K562 (cell line): ENCODE results near the gene BACE2. TPM values are rescaled to one million over a fixed set of nuclear protein-coding genes. Genes with fewer than 3 reads are reported as not detected.

Source experiments
- CEBPB ChIP-seq: fragments of 450-650 bp; IDR thresholded peaks from 2 replicates; pipeline ENCODE4 v1.6.1; 2016; ENCODE audit warnings: missing genetic modification characterization, missing compliant biosample characterization
- CSDE1 ChIP-seq, 2 experiments: fragments of 450-650 bp; IDR thresholded peaks; 2 replicates each; pipeline ENCODE4 v1.6.1; 2016; ENCODE audit warnings: mild to moderate bottlenecking in 1 of 2
- DEAF1 ChIP-seq: fragments of 450-650 bp; formaldehyde crosslinking; IDR thresholded peaks from 2 replicates; pipeline ENCODE4 v1.4.0; 2020; ENCODE audit warnings: mild to moderate bottlenecking, moderate library complexity
- ETV6 ChIP-seq, 3 experiments: fragments of 150-350 bp in 1 of 3; sonication (generic) in 1 of 3; formaldehyde crosslinking in 1 of 3; IDR thresholded peaks; 2 replicates each; pipeline versions ENCODE4 v1.6.1 to v1.8.0; 2014 to 2022; ENCODE audit warnings: borderline replicate concordance in 2 of 3, low read depth in 2 of 3, antibody characterized with exemption in 1 of 3, low read length in 1 of 3, mild to moderate bottlenecking in 1 of 3, missing genetic modification reagents in 1 of 3
- GABPB1 ChIP-seq: sonication (generic); formaldehyde crosslinking; IDR thresholded peaks from 2 replicates; pipeline ENCODE4 v1.8.0; 2022; ENCODE audit warnings: mild to moderate bottlenecking, missing genetic modification reagents
- MAFG ChIP-seq: fragments of 450-650 bp; conservative IDR thresholded peaks from 2 replicates; pipeline ENCODE4 v1.6.1; 2016; ENCODE audit warnings: missing genetic modification characterization, missing compliant biosample characterization
- NFE2L1 ChIP-seq: fragments of 450-650 bp; IDR thresholded peaks from 2 replicates; pipeline ENCODE4 v1.6.1; 2016; ENCODE audit warnings: missing genetic modification characterization, low read depth, mild to moderate bottlenecking, missing compliant biosample characterization, moderate library complexity, borderline replicate concordance
- NUFIP1 ChIP-seq: fragments of 450-650 bp; IDR thresholded peaks from 2 replicates; pipeline ENCODE4 v1.6.1; 2018; ENCODE audit not compliant: partially characterized antibody
- PREB ChIP-seq: sonication (generic); formaldehyde crosslinking; IDR thresholded peaks from 2 replicates; pipeline ENCODE4 v1.8.1; 2023; ENCODE audit warnings: mild to moderate bottlenecking, missing genetic modification reagents
- RAD21 ChIP-seq, 2 experiments: fragments of 250-450 bp in 1 of 2; fragments of 450-650 bp in 1 of 2; sonication (Bioruptor Pico) in 1 of 2; formaldehyde crosslinking in 1 of 2; IDR thresholded peaks in 1 of 2; conservative IDR thresholded peaks in 1 of 2; 2 replicates each; pipeline versions ENCODE4 v1.4.0 to v1.8.0; 2020 to 2022; ENCODE audit warnings: mild to moderate bottlenecking in 2 of 2, moderate library complexity in 1 of 2
- SMC3 ChIP-seq: conservative IDR thresholded peaks from 2 replicates; pipeline ENCODE4 v1.6.1; 2011; ENCODE audit warnings: low read depth, low read length, improper control_type of control experiment; ENCODE audit not compliant: insufficient read depth
- polyA plus RNA-seq, 8 experiments: library from polyadenylated mRNA; depleted of rRNA in 4 of 8; stranded (reverse) in 5 of 8; unstranded in 3 of 8; fragments of >200 nt; fragmentation: Nextera tagmentation in 2 of 8; fragmentation: Illumina TruSeq in 1 of 8; extraction: Ambion mirVana in 2 of 8; extraction: Trizol in 1 of 8; gene quantifications; 2 replicates each; pipeline versions ENCODE4 v1.2.1 to v1.2.3, GENCODE V29; 2011 to 2014; ENCODE audit warnings: inconsistent platforms in 1 of 8, missing spikeins in 1 of 8
- total RNA-seq, 7 experiments: library from RNA; depleted of rRNA in 6 of 7; stranded (reverse); fragments of >200 nt in 6 of 7; fragmentation: Illumina TruSeq in 2 of 7; extraction: Trizol in 2 of 7; gene quantifications; 2 replicates each; pipeline versions ENCODE4 v1.2.1 to v1.2.3, GENCODE V29; 2011 to 2021; ENCODE audit warnings: low replicate concordance in 1 of 7
- TF ChIP-seq, protein P1 (sequence below): fragments of 250-450 bp; sonication (Bioruptor Pico); IDR thresholded peaks from 2 replicates; pipeline ENCODE4 v1.5.0; 2020; ENCODE audit warnings: mild to moderate bottlenecking, borderline replicate concordance

Gene BACE2
- total and polyA plus RNA-seq, 9 of the 15 experiments (the other 6 are each of a cell fraction or from before 2014, with no cell fraction given) = 0.05 to 0.24 (median 0.15) TPM; not detected in 2

DNA sequence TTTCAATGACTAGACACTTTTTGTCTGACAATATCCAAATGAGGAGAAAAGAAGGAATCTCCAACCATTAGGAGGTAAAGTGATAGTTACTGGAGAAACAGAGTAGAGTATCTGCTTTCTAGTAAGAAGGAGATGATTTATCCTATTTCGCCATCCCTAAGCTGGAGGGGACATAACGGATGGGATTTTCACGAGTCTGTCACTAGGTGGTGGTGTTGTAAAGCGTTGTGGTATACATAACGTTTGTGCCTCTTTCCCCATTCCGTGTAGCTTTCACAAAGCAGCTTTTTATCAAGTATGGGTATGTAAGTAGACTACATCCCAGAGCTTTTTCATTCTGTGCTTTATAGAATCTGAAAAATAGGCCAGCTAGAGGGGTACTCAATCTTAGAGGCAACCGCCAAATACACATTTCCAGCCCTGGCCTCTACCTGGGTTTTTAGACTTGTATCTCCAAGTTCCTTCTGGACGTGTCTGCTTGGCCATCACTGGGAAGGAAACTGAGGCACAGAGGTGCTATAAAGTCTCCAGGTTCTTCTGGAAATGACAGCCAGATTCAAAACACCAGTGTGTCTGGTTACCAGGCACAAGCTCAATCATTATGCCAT lies 115.4 kb downstream of the BACE2 start (continued):
- peak; percentile 78 for TF ChIP-seq CEBPB (tag)
- 0 out of 2 replicates have a peak, but pooled peaks have one; percentile 10 for TF ChIP-seq NFE2L1
- TF ChIP-seq, protein P1, sequence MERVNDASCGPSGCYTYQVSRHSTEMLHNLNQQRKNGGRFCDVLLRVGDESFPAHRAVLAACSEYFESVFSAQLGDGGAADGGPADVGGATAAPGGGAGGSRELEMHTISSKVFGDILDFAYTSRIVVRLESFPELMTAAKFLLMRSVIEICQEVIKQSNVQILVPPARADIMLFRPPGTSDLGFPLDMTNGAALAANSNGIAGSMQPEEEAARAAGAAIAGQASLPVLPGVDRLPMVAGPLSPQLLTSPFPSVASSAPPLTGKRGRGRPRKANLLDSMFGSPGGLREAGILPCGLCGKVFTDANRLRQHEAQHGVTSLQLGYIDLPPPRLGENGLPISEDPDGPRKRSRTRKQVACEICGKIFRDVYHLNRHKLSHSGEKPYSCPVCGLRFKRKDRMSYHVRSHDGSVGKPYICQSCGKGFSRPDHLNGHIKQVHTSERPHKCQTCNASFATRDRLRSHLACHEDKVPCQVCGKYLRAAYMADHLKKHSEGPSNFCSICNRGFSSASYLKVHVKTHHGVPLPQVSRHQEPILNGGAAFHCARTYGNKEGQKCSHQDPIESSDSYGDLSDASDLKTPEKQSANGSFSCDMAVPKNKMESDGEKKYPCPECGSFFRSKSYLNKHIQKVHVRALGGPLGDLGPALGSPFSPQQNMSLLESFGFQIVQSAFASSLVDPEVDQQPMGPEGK (CRISPR knock-in tag) = no peak
- peak; percentile 36; the same call in 1 of the 2 replicates for TF ChIP-seq MAFG
- no peak for TF ChIP-seq PREB (CRISPR knock-in tag)
- TF ChIP-seq SMC3 = peak; percentile 50
- TF ChIP-seq ETV6 (IDR thresholded peaks at IDR 0.05; ENCODE audit: borderline replicate concordance in 1 of 2, low read depth in 2 of 2, low read length in 1 of 2) = no peak
- no peak for TF ChIP-seq ETV6 (CRISPR knock-in tag; IDR thresholded peaks at IDR 0.05; ENCODE audit: borderline replicate concordance)
- TF ChIP-seq CSDE1 (IDR thresholded peaks at IDR 0.05) = no peak
- peak; percentile 80 to 88 for TF ChIP-seq RAD21 (CRISPR knock-in tag; conservative IDR thresholded peaks at IDR 0.05 in 1 of 2, IDR thresholded peaks at IDR 0.05 in 1 of 2)
- TF ChIP-seq NUFIP1 = no peak
- TF ChIP-seq GABPB1 (CRISPR knock-in tag) = no peak
- peak; percentile 76 for TF ChIP-seq DEAF1 (CRISPR knock-in tag)
